ENCODE measurements around the gene GOLGA8O.
"Not testable (repeated sequence)": the region's sequence is repeated elsewhere in the genome, so short reads cannot be mapped to it uniquely, and the experiment has no call there.

GRCh38 chr15:32492768-32493167 lies 37.3 kb upstream of the GOLGA8O start:
- TF ChIP-seq KDM5A (IDR thresholded peaks at IDR 0.05); TP53 (CRISPR knock-in tag; IDR thresholded peaks at IDR 0.05); RARB (CRISPR knock-in tag; IDR thresholded peaks at IDR 0.05); RAD21 (conservative IDR thresholded peaks at IDR 0.05 in 1 of 2, IDR thresholded peaks at IDR 0.05 in 1 of 2); POLR2A (IDR thresholded peaks at IDR 0.05; ENCODE audit: low read length); HDAC2 (IDR thresholded peaks at IDR 0.05); PBX3 (IDR thresholded peaks at IDR 0.05); SREBF2 (IDR thresholded peaks at IDR 0.05); RNF2 (IDR thresholded peaks at IDR 0.05; ENCODE audit: borderline replicate concordance, low read depth): not testable (repeated sequence)
- TF ChIP-seq, protein P1, sequence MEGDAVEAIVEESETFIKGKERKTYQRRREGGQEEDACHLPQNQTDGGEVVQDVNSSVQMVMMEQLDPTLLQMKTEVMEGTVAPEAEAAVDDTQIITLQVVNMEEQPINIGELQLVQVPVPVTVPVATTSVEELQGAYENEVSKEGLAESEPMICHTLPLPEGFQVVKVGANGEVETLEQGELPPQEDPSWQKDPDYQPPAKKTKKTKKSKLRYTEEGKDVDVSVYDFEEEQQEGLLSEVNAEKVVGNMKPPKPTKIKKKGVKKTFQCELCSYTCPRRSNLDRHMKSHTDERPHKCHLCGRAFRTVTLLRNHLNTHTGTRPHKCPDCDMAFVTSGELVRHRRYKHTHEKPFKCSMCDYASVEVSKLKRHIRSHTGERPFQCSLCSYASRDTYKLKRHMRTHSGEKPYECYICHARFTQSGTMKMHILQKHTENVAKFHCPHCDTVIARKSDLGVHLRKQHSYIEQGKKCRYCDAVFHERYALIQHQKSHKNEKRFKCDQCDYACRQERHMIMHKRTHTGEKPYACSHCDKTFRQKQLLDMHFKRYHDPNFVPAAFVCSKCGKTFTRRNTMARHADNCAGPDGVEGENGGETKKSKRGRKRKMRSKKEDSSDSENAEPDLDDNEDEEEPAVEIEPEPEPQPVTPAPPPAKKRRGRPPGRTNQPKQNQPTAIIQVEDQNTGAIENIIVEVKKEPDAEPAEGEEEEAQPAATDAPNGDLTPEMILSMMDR (IDR thresholded peaks at IDR 0.05) = not testable (repeated sequence)
- TF ChIP-seq, protein P2, sequence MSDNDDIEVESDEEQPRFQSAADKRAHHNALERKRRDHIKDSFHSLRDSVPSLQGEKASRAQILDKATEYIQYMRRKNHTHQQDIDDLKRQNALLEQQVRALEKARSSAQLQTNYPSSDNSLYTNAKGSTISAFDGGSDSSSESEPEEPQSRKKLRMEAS (IDR thresholded peaks at IDR 0.05) = not testable (repeated sequence)
- TF ChIP-seq, protein P3, sequence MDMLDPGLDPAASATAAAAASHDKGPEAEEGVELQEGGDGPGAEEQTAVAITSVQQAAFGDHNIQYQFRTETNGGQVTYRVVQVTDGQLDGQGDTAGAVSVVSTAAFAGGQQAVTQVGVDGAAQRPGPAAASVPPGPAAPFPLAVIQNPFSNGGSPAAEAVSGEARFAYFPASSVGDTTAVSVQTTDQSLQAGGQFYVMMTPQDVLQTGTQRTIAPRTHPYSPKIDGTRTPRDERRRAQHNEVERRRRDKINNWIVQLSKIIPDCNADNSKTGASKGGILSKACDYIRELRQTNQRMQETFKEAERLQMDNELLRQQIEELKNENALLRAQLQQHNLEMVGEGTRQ (IDR thresholded peaks at IDR 0.05) = not testable (repeated sequence)
